BLaER1 (cell line): ENCODE results near the gene OR13C5.
"Not testable (repeated sequence)": the region's sequence is repeated elsewhere in the genome, so short reads cannot be mapped to it uniquely, and the experiment has no call there.

Source experiments
- H3K27ac ChIP-seq: shearing (Covaris generic); formaldehyde crosslinking; 2 replicates; pipeline ENCODE4 v1.8.1; 2022
- H3K27me3 ChIP-seq: shearing (Covaris generic); formaldehyde crosslinking; 2 replicates; pipeline ENCODE4 v1.8.1; 2022
- H3K36me3 ChIP-seq: shearing (Covaris generic); formaldehyde crosslinking; 2 replicates; pipeline ENCODE4 v1.8.1; 2022
- H3K4me1 ChIP-seq: shearing (Covaris generic); formaldehyde crosslinking; 2 replicates; pipeline ENCODE4 v1.8.1; 2022
- H3K4me2 ChIP-seq: shearing (Covaris generic); formaldehyde crosslinking; 2 replicates; pipeline ENCODE4 v1.8.1; 2022
- H3K4me3 ChIP-seq: shearing (Covaris generic); formaldehyde crosslinking; 2 replicates; pipeline ENCODE4 v1.8.1; 2022
- H3K9ac ChIP-seq: shearing (Covaris generic); formaldehyde crosslinking; 2 replicates; pipeline ENCODE4 v1.8.1; 2022
- H3K9me3 ChIP-seq: shearing (Covaris generic); formaldehyde crosslinking; 2 replicates; pipeline ENCODE4 v1.8.1; 2022
- H4K20me1 ChIP-seq: shearing (Covaris generic); formaldehyde crosslinking; 2 replicates; pipeline ENCODE4 v1.8.1; 2022
- Cebpa-rat ChIP-seq: shearing (Covaris generic); IDR thresholded peaks from 2 replicates; pipeline ENCODE4 v1.8.1; 2022

The OR13C5 gene

GRCh38 chr9:104599313-104599712 lies at the start of gene OR13C5:
Gene OR13C5, minus strand, starts transcription at chr9:104599413. Its CDS starts 0 bp downstream, at chr9:104599413.
- H4K20me1 ChIP-seq, H3K36me3 ChIP-seq, H3K27me3 ChIP-seq, H3K27ac ChIP-seq, H3K4me3 ChIP-seq, H3K4me2 ChIP-seq, H3K4me1 ChIP-seq, H3K9me3 ChIP-seq, H3K9ac ChIP-seq: not testable (repeated sequence)

GRCh38 chr9:104635456-104635855 lies 36.2 kb upstream of the OR13C5 start:
- no peak overlapping the region for H3K4me3 ChIP-seq
- H3K36me3 ChIP-seq, result no peaks in the 10 kb centered on the region
- no peak overlapping the region for H3K9ac ChIP-seq

GRCh38 chr9:104633976-104634520 lies 34.8 kb upstream of the OR13C5 start:
- Histone ChIP-seq H4K20me1 (no peaks in the 10 kb centered on the region), H3K4me1 (0 out of 2 replicates have a peak, but pooled peaks cover 3% of the 10 kb centered on the region), H3K9me3 (peaks cover 23% of the 10 kb centered on the region), H3K36me3 (no peaks in the 10 kb centered on the region), H3K27ac (no peak overlapping the region), H3K4me2 (no peak overlapping the region), H3K27me3 (no peaks in the 10 kb centered on the region), H3K4me3 (no peak overlapping the region), H3K9ac (no peak overlapping the region)
- no peak for TF ChIP-seq Cebpa-rat

More at GRCh38 chr9:104635456-104635855, 36.2 kb upstream of the OR13C5 start:
- TF ChIP-seq Cebpa-rat, result no peak
- Histone ChIP-seq H4K20me1 (no peaks in the 10 kb centered on the region), H3K9me3 (peaks cover 31% of the 10 kb centered on the region), H3K27me3 (no peaks in the 10 kb centered on the region), H3K4me2 (no peak overlapping the region), H3K4me1 (0 out of 2 replicates have a peak, but pooled peaks cover 3% of the 10 kb centered on the region), H3K27ac (no peak overlapping the region)

- not testable (repeated sequence) for H3K27me3 ChIP-seq, H3K9ac ChIP-seq, H3K4me1 ChIP-seq, H3K4me2 ChIP-seq, H3K27ac ChIP-seq, H4K20me1 ChIP-seq, H3K4me3 ChIP-seq, H3K36me3 ChIP-seq, H3K9me3 ChIP-seq
These were observed 26.8 kb upstream of the OR13C5 start for GRCh38 chr9:104625964-104626363.

GRCh38 chr9:104618104-104618503 lies 18.9 kb upstream of the OR13C5 start, which contains the start of gene OR13C9:
Gene OR13C9, minus strand, starts transcription at chr9:104618204. Its CDS starts 0 bp downstream, at chr9:104618204.
- Histone ChIP-seq H3K9me3 (no peaks in the 10 kb centered on the region), H4K20me1 (no peaks in the 10 kb centered on the region), H3K27me3 (no peaks in the 10 kb centered on the region), H3K9ac (no peak within 1 kb of the TSS), H3K4me2 (no peak within 1 kb of the TSS), H3K36me3 (no peaks in the 10 kb centered on the region), H3K27ac (no peak within 1 kb of the TSS), H3K4me1 (no peaks in the 10 kb centered on the region), H3K4me3 (no peak within 1 kb of the TSS)
- no peak for TF ChIP-seq Cebpa-rat

GRCh38 chr9:104617418-104617817 lies 18.2 kb upstream of the OR13C5 start:
- TF ChIP-seq Cebpa-rat, result no peak
- Histone ChIP-seq H3K4me3 (no peak overlapping the region), H3K9me3 (no peaks in the 10 kb centered on the region), H3K27me3 (no peaks in the 10 kb centered on the region), H3K36me3 (no peaks in the 10 kb centered on the region), H3K4me1 (no peaks in the 10 kb centered on the region), H4K20me1 (no peaks in the 10 kb centered on the region), H3K4me2 (no peak overlapping the region), H3K27ac (no peak overlapping the region), H3K9ac (no peak overlapping the region)

GRCh38 chr9:104611213-104611612 lies 12.0 kb upstream of the OR13C5 start:
- Histone ChIP-seq H3K4me1 (no peaks in the 10 kb centered on the region), H3K27ac (no peak overlapping the region), H3K9me3 (no peaks in the 10 kb centered on the region), H3K4me2 (no peak overlapping the region), H3K4me3 (no peak overlapping the region), H3K9ac (no peak overlapping the region), H3K36me3 (no peaks in the 10 kb centered on the region), H4K20me1 (no peaks in the 10 kb centered on the region), H3K27me3 (no peaks in the 10 kb centered on the region)
- no peak for TF ChIP-seq Cebpa-rat

GRCh38 chr9:104608336-104608735 lies 9.1 kb upstream of the OR13C5 start:
- H3K4me1 ChIP-seq, result no peaks in the 10 kb centered on the region
- no peak overlapping the region for H3K4me2 ChIP-seq
- no peaks in the 10 kb centered on the region for H4K20me1 ChIP-seq
- no peaks in the 10 kb centered on the region for H3K9me3 ChIP-seq
- H3K36me3 ChIP-seq, result no peaks in the 10 kb centered on the region
- no peaks in the 10 kb centered on the region for H3K27me3 ChIP-seq
- no peak for TF ChIP-seq Cebpa-rat
- no peak overlapping the region for H3K27ac ChIP-seq
- no peak overlapping the region for H3K9ac ChIP-seq
- H3K4me3 ChIP-seq, result no peak overlapping the region

GRCh38 chr9:104606152-104606551 lies 6.9 kb upstream of the OR13C5 start:
- no peak overlapping the region for H3K9ac ChIP-seq
- no peaks in the 10 kb centered on the region for H3K4me1 ChIP-seq
- no peaks in the 10 kb centered on the region for H3K9me3 ChIP-seq
- H3K4me2 ChIP-seq, result no peak overlapping the region
- H3K27ac ChIP-seq, result no peak overlapping the region
- H4K20me1 ChIP-seq, result no peaks in the 10 kb centered on the region
- H3K36me3 ChIP-seq, result no peaks in the 10 kb centered on the region
- no peak overlapping the region for H3K4me3 ChIP-seq
- TF ChIP-seq Cebpa-rat, result no peak
- no peaks in the 10 kb centered on the region for H3K27me3 ChIP-seq

- not testable (repeated sequence) for H3K27ac ChIP-seq, H3K36me3 ChIP-seq, H3K9ac ChIP-seq, H3K4me3 ChIP-seq, H3K4me2 ChIP-seq, H4K20me1 ChIP-seq, H3K27me3 ChIP-seq, H3K9me3 ChIP-seq, H3K4me1 ChIP-seq
These were observed 6.3 kb upstream of the OR13C5 start, which contains the start of gene OR13C2 for GRCh38 chr9:104605527-104605926. Gene OR13C2, minus strand, starts transcription at chr9:104605627. Its CDS starts 0 bp downstream, at chr9:104605627.

GRCh38 chr9:104604801-104605200 lies 5.6 kb upstream of the OR13C5 start:
- Histone ChIP-seq H3K27ac (no peak overlapping the region), H3K9ac (no peak overlapping the region), H3K4me2 (no peak overlapping the region), H3K27me3 (no peaks in the 10 kb centered on the region), H3K4me1 (no peaks in the 10 kb centered on the region), H3K4me3 (no peak overlapping the region), H3K9me3 (no peaks in the 10 kb centered on the region), H4K20me1 (no peaks in the 10 kb centered on the region), H3K36me3 (no peaks in the 10 kb centered on the region)
- TF ChIP-seq Cebpa-rat, result no peak

GRCh38 chr9:104598749-104599148 lies 464 bp downstream of the OR13C5 start:
- not testable (repeated sequence) for H4K20me1 ChIP-seq, H3K27ac ChIP-seq, H3K9me3 ChIP-seq, H3K9ac ChIP-seq, H3K4me3 ChIP-seq, H3K27me3 ChIP-seq, H3K4me1 ChIP-seq, H3K36me3 ChIP-seq, H3K4me2 ChIP-seq
